GM10248 (cell line): ENCODE data around the gene AMN.

Experiments
- CTCF ChIA-PET: fragments of 300-600 bp; sonication (Branson Sonifier 250); formaldehyde crosslinking; extraction: SDS; loops from one replicate; lab custom pipeline; 2021; ENCODE audit warnings: antibody characterized with exemption; lab: Yijun Ruan, JAX
- POLR2A ChIA-PET: fragments of 350-650 bp; sonication (Branson Sonifier 250); formaldehyde crosslinking; extraction: SDS; loops from one replicate; lab custom pipeline; 2020; ENCODE audit warnings: antibody characterized with exemption; lab: Yijun Ruan, JAX
- DNase-seq: peaks from one replicate; pipeline ENCODE4 v3.0.0; 2012; ENCODE audit errors: extremely low spot score
- TF ChIP-seq, protein P1 (sequence below): IDR thresholded peaks from 2 replicates; pipeline ENCODE4 v1.5.1; 2012; ENCODE audit warnings: mild to moderate bottlenecking, low read depth; ENCODE audit errors: extremely low read depth, missing control alignments, control extremely low read depth

Gene AMN

DNA sequence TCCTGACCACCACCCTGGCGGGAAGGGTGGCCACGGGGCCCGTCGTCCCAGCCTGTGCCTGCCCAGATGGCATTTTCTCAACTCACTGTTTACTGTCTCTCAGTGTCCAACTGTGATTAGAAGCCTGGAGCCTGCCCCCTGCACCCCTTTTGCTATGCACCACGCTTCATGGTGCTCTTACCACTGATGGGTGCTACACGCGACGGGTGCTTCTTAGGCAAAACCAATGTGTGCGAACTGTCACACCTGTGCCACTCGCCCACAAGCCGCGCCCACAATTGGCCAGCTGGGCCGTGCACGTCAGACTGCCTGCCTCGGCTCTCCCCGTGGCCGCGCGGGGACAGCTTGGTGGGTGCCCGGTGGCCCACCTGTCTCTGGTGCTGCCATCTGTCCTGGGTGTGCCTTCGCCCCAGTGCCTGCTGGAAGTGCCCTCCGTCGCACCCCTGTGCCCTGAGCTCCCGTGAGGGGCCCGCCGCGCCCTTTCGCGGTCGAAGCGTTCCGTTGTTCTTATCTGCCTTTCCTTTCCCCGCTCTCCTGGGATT is 15.1 kb upstream of the AMN start:
- CTCF ChIA-PET, result no interaction called here
- no peak for DNase-seq

GRCh38 chr14:102907980-102908730 is 14.3 kb upstream of the AMN start:
- CTCF ChIA-PET, result no interaction called here
- POLR2A ChIA-PET, result no interaction called here
- TF ChIP-seq, protein P1, sequence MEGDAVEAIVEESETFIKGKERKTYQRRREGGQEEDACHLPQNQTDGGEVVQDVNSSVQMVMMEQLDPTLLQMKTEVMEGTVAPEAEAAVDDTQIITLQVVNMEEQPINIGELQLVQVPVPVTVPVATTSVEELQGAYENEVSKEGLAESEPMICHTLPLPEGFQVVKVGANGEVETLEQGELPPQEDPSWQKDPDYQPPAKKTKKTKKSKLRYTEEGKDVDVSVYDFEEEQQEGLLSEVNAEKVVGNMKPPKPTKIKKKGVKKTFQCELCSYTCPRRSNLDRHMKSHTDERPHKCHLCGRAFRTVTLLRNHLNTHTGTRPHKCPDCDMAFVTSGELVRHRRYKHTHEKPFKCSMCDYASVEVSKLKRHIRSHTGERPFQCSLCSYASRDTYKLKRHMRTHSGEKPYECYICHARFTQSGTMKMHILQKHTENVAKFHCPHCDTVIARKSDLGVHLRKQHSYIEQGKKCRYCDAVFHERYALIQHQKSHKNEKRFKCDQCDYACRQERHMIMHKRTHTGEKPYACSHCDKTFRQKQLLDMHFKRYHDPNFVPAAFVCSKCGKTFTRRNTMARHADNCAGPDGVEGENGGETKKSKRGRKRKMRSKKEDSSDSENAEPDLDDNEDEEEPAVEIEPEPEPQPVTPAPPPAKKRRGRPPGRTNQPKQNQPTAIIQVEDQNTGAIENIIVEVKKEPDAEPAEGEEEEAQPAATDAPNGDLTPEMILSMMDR, result no peak
- DNase-seq, result no peak

More for the DNA sequence above, 15.1 kb upstream of the AMN start:
- TF ChIP-seq, protein P1, result no peak
- POLR2A ChIA-PET, result no interaction called here

GRCh38 chr14:102908766-102909455 is 13.6 kb upstream of the AMN start:
- ChIA-PET CTCF (no interaction called here), POLR2A (no interaction called here)
- TF ChIP-seq, protein P1, result no peak
- DNase-seq, result no peak

DNA sequence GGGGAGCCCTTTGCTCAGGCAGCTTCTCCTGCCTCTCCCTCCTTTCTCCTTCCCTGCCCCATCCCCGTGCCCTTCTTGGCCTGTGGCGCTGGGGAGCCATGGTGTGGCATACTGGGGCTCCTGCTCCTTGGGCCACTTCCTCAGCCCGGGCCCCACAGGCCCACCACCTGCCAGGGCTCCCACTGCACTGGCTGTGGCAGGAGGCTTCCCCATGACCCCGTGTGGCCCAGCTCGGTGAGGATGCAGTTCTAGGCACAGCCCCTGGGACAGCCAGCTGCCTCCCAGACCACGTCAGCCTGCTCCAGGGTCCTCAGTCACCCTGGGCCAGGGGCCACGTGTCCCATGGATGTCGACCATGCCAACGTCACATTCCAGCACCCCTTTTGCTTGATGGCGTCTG is 13.0 kb upstream of the AMN start:
- DNase-seq, result no peak
- POLR2A ChIA-PET, result no interaction called here
- TF ChIP-seq, protein P1, result no peak
- CTCF ChIA-PET, result no interaction called here

- no peak for DNase-seq
- TF ChIP-seq, protein P1, result no peak
- ChIA-PET POLR2A (no interaction called here), CTCF (interaction anchor here (1.5 kb wide), 1 partner anchor 215 kb away, joined by 4 read pairs; no protein-coding TSS in a partner anchor)
Measured at GRCh38 chr14:102909911-102910310, 12.6 kb upstream of the AMN start.

DNA sequence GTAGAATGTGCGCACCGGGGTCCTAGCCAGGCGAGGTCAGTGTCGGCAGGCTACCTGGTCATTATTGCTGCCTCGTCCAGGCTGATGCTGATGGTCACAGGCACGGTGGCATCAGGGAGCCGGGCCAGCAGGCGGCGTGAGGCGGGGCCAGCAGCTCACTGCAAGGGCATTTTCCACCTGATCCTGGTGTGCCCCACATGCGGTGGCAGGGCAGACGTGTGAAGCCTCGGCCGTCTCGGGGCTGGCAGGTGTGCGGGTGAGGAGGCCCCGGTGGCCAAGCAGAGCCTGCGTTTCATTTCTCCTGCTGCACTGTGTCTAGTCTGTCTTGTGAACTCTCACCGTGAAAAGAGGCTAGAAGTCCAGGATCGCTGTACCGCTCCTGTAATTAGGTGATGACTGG is 12.0 kb upstream of the AMN start:
- no peak for DNase-seq
- ChIA-PET CTCF (interaction anchor here (1.5 kb wide), 1 partner anchor 216 kb away, joined by 4 read pairs; no protein-coding TSS in a partner anchor), POLR2A (no interaction called here)
- TF ChIP-seq, protein P1, result no peak
